Astrocyte of the spinal cord (primary cell): ENCODE results near the gene TMEM164.

Experiments
- DNase-seq: peaks from one replicate; pipeline ENCODE4 v3.0.0; 2011; ENCODE audit warnings: low read depth, low spot score
- H3K4me3 ChIP-seq: 2 replicates; pipeline ENCODE4 v1.5.1; 2011; ENCODE audit warnings: low read depth, mild to moderate bottlenecking, low read length, moderate library complexity
- CTCF ChIP-seq: IDR thresholded peaks from 2 replicates; pipeline ENCODE4 v1.5.1; 2012; ENCODE audit warnings: low read depth, mild to moderate bottlenecking, low read length, inconsistent platforms
- in situ Hi-C: cut with HindIII; loops from 2 replicates; pipeline ENCODE4 v1.10.0; 2017; ENCODE audit warnings: low sequenced_read_pairs

TMEM164 gene

GRCh38 chrX:110086162-110086915, 83.4 kb downstream of the TMEM164 start:
- no peak overlapping the region for H3K4me3 ChIP-seq
- in situ Hi-C loops, result no loop called here
- peak; percentile 21 for DNase-seq
- no peak for TF ChIP-seq CTCF

DNA sequence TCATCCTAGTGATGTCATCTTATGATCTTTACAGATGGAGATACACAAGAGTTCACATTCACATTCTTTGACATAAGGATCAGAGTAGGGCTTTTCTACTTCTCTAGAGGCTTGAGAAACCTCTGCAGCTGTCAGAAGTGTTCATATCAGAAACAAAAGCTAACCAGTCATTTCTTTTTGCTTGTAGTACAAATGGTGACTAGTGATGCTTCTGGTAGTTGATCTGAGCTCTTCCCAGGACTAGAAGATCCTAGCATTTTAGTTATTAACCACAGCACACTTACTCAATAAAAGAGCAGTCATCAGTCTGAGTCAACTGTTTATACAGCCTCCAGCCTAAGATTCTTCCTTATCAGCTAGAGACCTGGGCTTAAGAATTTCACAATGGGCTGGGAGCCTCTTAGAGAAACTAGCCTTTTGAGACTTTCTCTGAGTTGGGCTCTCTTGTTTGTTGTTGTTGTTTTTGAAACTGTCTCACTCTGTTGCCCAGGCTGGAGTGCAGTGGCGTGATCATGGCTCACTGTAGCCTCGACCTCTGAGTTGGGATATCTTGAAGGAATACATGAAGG, 84.1 kb downstream of the TMEM164 start:
- in situ Hi-C loops, result no loop called here

DNA sequence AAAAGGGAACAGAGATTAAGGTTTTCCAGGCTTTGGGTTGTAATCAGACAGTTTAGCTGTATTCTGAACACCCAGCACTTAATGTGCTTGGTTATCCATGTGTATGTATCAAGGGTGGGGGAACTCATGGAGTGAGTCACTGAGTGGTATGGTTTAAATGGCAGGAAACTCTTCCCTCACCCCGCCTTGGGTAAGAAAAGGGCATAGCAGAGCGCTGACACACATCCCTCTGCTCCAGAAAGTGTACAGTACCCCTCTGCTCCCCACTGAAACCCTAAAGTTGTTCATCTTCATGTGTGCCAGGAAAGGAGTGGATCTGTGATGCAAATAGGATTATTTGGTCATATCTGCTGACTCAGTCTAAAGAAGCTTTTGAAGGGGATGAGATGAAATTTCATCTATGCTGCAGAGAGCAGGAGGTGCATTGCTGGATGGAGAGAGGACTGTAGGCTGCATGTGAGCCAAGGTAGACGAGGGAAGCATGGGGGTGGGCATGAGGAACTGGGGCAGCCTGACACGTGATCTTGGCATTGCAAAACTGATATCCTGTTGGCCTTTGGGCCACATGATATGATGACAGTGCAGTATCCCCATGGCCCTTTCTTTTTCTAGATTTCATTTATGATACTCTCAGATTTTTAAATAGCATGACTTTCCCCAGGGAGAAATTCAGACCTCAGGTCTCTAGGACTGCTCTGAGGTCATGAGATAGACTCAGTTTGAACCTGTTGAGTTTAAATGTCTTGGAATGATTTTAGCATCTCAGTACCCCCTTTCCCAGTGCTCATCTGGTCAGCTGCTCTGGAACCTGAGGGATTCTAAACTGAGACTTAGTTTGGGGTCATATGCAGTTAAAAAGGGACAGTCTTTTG, 84.8 kb downstream of the TMEM164 start:
- no peak for TF ChIP-seq CTCF
- DNase-seq, result peak; percentile 91
- in situ Hi-C loops, result no loop called here
- H3K4me3 ChIP-seq, result peak overlapping the region; percentile 22

More for the DNA sequence above, 84.1 kb downstream of the TMEM164 start:
- TF ChIP-seq CTCF, result no peak
- H3K4me3 ChIP-seq, result no peak overlapping the region
- peak; percentile 87 for DNase-seq

DNA sequence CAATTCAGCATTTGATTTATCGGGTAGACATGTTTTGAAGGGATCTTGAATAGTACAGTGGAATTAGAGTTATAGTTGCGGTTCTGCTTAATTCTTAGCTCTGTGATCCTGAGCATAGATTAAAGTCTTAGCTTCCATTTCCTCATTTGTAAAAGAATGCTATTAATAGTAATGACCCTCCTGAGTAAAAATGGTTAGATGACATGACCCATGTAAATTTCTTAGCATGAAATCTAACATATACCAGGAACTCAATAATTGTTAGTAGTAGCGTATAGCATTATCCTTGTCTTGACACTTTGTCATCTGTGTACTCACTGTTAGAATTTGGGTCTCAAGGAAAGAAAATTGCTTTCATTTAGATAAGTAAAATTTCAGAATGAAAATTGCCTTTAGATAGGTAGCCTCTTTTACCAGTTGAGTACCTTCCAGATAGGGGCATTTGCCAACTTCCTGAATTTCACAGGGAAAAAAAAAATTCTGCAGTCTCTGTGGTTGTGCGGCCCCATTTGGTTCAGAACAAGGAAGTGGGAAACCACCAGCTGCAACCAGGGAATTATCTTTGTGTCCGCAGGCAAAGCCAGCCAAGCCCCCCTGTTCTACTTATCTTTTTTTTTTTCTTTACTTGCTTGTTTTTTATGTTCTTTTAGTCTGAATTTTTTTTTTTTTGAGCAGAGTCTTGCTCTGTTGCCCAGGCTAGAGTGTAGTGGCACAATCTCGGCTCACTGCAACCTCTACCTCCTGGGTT, 86.9 kb downstream of the TMEM164 start:
- in situ Hi-C loops, result no loop called here
- TF ChIP-seq CTCF, result no peak
- H3K4me3 ChIP-seq, result no peak overlapping the region
- peak; percentile 44 for DNase-seq

DNA sequence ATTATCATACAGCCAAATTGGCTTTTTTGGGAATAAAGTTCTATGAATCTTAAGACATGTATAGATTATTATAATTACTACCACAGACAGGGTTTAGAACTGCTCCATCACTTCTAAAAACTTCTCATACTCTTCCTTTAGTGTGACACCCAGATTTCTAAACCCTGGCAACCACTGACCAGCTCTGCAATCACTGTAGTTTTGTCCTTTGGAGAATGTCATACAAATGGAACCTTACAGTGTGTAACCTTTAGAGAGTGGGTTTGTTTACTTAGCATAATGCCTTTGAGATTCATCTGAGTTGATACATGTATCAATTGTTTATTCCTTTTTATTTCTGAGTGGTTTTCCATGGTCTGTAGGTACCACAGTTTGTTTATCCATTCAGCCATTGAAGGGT, 95.0 kb downstream of the TMEM164 start:
- no peak overlapping the region for H3K4me3 ChIP-seq
- DNase-seq, result no peak
- TF ChIP-seq CTCF, result no peak
- in situ Hi-C loops, result no loop called here

GRCh38 chrX:110103344-110103743, 100.4 kb downstream of the TMEM164 start:
- no peak for TF ChIP-seq CTCF
- no peak for DNase-seq
- in situ Hi-C loops, result no loop called here
- no peak overlapping the region for H3K4me3 ChIP-seq
